ENCODE data around the gene PLEKHA1.

PLEKHA1 gene

GRCh38 chr10:122336961-122337360, 37.5 kb upstream of the PLEKHA1 start:
- TF ChIP-seq, protein P1, sequence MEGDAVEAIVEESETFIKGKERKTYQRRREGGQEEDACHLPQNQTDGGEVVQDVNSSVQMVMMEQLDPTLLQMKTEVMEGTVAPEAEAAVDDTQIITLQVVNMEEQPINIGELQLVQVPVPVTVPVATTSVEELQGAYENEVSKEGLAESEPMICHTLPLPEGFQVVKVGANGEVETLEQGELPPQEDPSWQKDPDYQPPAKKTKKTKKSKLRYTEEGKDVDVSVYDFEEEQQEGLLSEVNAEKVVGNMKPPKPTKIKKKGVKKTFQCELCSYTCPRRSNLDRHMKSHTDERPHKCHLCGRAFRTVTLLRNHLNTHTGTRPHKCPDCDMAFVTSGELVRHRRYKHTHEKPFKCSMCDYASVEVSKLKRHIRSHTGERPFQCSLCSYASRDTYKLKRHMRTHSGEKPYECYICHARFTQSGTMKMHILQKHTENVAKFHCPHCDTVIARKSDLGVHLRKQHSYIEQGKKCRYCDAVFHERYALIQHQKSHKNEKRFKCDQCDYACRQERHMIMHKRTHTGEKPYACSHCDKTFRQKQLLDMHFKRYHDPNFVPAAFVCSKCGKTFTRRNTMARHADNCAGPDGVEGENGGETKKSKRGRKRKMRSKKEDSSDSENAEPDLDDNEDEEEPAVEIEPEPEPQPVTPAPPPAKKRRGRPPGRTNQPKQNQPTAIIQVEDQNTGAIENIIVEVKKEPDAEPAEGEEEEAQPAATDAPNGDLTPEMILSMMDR (IDR thresholded peaks at IDR 0.05; ENCODE audit: insufficient read depth, low read length, missing control alignments): no peak
- DNase-seq (ENCODE audit: low read depth, low spot score): no peak
- POLR2A ChIA-PET: no interaction called here
- CTCF ChIA-PET: interaction anchor here (4.1 kb wide), 1 partner anchor 98 kb away, joined by 29 read pairs; no protein-coding TSS in a partner anchor
- no peak overlapping the region for H3K4me3 ChIP-seq (ENCODE audit: low read depth, low read length)

DNA sequence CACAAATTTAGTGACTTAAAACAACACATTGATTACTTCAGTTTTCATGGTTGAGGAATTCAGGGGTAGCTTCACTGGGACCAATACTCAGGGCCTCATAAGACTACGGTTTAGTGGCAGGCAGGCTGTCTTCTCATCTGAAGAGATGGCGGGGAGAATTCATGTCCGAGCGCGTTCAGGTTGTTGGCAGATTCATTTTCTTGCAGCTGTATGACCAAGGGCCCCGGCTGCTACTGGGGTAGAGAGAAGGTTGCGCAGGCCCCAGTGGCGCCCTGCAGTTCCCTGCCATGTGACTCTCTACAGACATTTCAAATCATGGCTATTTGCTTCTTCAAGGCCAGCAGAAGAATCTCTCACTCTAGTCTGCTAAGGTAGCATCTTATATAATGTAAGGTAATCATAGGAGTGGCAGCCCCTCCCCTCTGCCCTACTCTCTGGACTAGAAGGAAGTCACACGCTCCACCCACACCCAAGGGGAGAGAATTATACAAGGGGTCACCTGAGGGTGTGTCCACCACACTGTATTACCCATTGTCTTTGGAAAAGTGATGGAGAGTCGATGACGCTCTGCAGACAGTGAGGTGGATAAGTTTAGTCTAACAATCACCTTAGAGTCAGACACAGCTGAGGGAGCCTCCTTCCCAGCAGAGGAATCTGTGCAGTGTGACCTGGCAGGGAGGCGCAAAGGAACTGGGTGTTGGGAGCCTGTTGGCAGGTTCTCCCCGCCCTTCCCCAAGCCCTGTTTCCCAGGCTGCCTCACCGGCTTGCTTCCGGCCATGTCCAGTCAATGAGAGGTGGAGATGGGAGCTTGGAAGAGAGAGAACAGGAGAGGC, 35.7 kb upstream of the PLEKHA1 start:
- no peak overlapping the region for H3K4me3 ChIP-seq (ENCODE audit: low read depth, low read length)
- TF ChIP-seq, protein P1 (IDR thresholded peaks at IDR 0.05; ENCODE audit: insufficient read depth, low read length, missing control alignments): no peak
- CTCF ChIA-PET: interaction anchor here (0.7 to 4.1 kb wide), 9 partner anchors 8 to 1390 kb away, joined by 3 to 29 read pairs (median 3); no protein-coding TSS in a partner anchor
- no peak for DNase-seq (ENCODE audit: low read depth, low spot score)
- POLR2A ChIA-PET: no interaction called here

- ChIA-PET POLR2A (no interaction called here), CTCF (interaction anchor here (0.7 to 4.4 kb wide), 7 partner anchors 26 to 224 kb away, joined by 3 to 99 read pairs (median 8); no protein-coding TSS in a partner anchor)
- H3K4me3 ChIP-seq (ENCODE audit: low read depth, low read length): no peak overlapping the region
Observed at GRCh38 chr10:122341141-122341810, 33.2 kb upstream of the PLEKHA1 start.

GRCh38 chr10:122342293-122343134, 32.0 kb upstream of the PLEKHA1 start:
- ChIA-PET CTCF (interaction anchor here (0.5 to 4.4 kb wide), 39 partner anchors 9 to 357 kb away, joined by 3 to 99 read pairs (median 5); partner anchors contain the start of genes ARMS2, C10orf120 and PLEKHA1), POLR2A (no interaction called here)
- peak; percentile 5 for DNase-seq (ENCODE audit: low read depth, low spot score)
- TF ChIP-seq, protein P1 (IDR thresholded peaks at IDR 0.05; ENCODE audit: insufficient read depth, low read length, missing control alignments): peak; percentile 60
- H3K4me3 ChIP-seq (ENCODE audit: low read depth, low read length): no peak overlapping the region

More at GRCh38 chr10:122341141-122341810, 33.2 kb upstream of the PLEKHA1 start:
- no peak for DNase-seq (ENCODE audit: low read depth, low spot score)
- TF ChIP-seq, protein P1 (IDR thresholded peaks at IDR 0.05; ENCODE audit: insufficient read depth, low read length, missing control alignments): no peak

- no peak overlapping the region for H3K4me3 ChIP-seq (ENCODE audit: low read depth, low read length)
- no peak for DNase-seq (ENCODE audit: low read depth, low spot score)
- TF ChIP-seq, protein P1 (IDR thresholded peaks at IDR 0.05; ENCODE audit: insufficient read depth, low read length, missing control alignments): no peak
- ChIA-PET CTCF (interaction anchor here (0.5 to 4.4 kb wide), 44 partner anchors 8 to 357 kb away, joined by 3 to 99 read pairs (median 5); partner anchors contain the start of genes ARMS2, C10orf120 and PLEKHA1), POLR2A (no interaction called here)
Observed at GRCh38 chr10:122343135-122343800, 31.2 kb upstream of the PLEKHA1 start.
